HG03354 (cell line): ENCODE measurements around the gene INIP.
"Not testable (repeated sequence)": the region's sequence is repeated elsewhere in the genome, so short reads cannot be mapped to it uniquely, and the experiment has no call there.

Source experiments
- ATAC-seq: cut with Tn5 transposase; IDR thresholded peaks from one replicate; pipeline ENCODE4 v1.9.1; 2021; ENCODE audit warnings: mild to moderate bottlenecking; ENCODE audit not compliant: unreplicated experiment, poor library complexity, severe bottlenecking

The INIP gene

GRCh38 chr9:112689161-112689740 is 28.7 kb downstream of the INIP start:
- ATAC-seq = no peak

GRCh38 chr9:112680731-112681402 is 37.0 kb downstream of the INIP start:
- no peak for ATAC-seq

DNA sequence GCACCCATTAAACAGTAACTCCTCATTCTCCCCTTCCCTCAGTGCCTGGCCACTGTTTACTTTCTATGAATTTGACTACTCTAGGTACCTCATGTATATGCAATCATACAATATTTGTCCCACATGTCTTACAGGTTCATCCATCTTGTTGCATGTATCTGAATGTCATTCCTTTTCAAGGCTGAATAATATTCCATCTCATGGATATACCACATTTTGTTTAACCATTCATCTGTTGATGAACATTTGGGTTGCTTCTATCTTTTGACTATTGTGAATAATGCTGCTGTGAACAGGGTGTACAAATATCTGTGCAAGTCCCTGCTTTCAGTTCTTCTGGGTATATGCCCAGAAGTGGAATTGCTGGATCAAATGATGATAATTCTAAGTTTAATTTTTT is 40.9 kb downstream of the INIP start:
- no peak for ATAC-seq

GRCh38 chr9:112673221-112673620 is 44.7 kb downstream of the INIP start:
- ATAC-seq = not testable (repeated sequence)

DNA sequence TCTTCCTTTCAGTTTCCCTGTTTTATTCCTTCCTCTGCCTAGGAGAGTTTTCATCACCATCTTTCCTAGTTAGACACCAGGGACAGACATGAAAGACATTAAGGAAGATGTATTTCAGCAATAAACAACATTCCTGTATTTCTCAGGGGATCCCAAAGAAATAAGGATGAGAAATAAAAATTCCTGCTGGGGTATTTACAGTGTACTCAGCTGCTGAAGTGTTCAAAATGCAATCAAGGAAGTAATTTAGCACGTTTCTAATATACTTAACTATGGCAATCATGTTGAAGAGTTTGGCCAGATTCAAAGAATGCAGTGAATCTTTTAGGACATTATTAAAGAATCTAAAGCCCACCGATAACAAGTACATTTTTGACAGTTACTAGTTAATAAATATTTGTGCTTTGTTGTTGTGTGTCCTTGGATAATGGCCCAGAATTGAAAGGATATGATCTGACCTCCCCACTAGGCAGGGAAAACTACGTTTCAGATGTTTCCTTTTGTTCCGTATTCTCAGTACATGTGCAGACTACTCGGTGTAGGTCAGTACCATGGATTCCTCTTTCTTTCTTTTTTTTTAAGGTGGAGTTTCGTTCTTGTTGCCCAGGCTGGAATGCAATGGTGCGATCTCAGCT is 46.8 kb downstream of the INIP start:
- no peak for ATAC-seq

DNA sequence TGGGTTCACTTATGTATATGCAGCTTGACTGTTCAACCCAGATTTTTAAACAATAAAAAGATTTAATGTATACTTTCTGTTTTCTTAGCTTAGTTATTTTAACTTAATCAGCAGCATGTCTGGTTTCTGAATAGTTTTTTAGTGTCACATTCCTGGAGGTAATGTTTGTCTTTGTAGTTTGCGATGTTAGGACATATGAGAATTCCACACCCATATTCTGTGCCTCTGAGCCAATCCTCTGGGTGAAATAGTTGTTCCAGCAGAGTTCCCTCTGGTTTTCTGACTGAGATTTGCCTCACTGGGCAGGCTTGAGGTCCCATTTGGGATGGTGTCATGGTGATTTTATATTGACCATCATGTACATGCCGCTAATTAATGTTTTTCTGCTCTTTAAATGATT is 48.6 kb downstream of the INIP start:
- no peak for ATAC-seq

GRCh38 chr9:112665347-112665746 is 52.6 kb downstream of the INIP start:
- no peak for ATAC-seq

- no peak for ATAC-seq
Measured at GRCh38 chr9:112664531-112664930, 53.4 kb downstream of the INIP start.

DNA sequence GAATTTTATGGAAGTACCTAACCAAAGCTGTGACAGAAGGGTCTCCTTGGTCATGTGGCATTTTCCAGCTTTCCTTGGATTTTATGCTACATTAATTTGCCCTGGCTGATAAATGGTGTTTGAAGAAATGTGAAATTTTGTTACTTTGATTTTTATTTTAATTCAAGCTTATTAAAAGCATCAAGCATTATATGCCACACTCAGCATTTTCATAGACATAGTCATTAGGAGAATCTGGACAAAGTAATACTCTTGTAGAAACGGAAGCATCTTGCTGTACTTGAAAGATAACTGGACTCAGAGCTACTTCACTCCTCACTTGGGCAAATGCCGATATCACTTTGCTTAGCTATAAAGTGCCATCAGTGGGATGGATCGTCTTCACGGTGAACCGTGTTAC is 54.2 kb downstream of the INIP start:
- no peak for ATAC-seq

GRCh38 chr9:112659906-112660305 is 58.0 kb downstream of the INIP start:
- ATAC-seq = no peak

GRCh38 chr9:112655668-112656067 is 62.2 kb downstream of the INIP start:
- ATAC-seq = no peak

GRCh38 chr9:112654282-112654681 is 63.6 kb downstream of the INIP start:
- no peak for ATAC-seq

GRCh38 chr9:112648624-112649023 is 69.3 kb downstream of the INIP start:
- ATAC-seq = no peak

- no peak for ATAC-seq
Measured at GRCh38 chr9:112647596-112647995, 70.3 kb downstream of the INIP start.

DNA sequence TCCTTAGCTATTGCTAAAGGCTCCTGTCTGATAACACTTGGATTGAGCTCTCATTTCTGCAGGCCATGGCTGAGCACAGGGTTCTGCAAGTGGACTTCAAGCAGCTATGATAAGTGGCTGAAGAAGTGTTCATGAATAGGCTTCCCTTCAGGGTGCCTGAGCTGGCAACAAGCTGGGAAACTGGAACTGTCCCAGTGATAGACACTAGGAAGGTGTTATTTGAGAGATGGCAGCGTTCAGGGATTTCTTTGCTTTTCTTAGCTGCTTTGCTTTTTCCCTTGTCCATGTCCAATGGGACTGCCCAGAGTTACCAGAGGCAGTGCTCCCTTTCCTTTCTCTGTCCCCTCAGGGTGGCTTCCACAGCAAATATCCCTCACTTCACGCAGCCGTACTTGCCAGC is 75.8 kb downstream of the INIP start:
- ATAC-seq = no peak

GRCh38 chr9:112640311-112640710 is 77.6 kb downstream of the INIP start:
- ATAC-seq = no peak
